TTC549 (cell line): ENCODE data around the gene HDDC2.
"Not testable (repeated sequence)": the region's sequence is repeated elsewhere in the genome, so short reads cannot be mapped to it uniquely, and the experiment has no call there.

Experiments used
- FAIRE-seq: peaks from 2 replicates; lab custom pipeline; 2012; peaks lifted over from hg19 to GRCh38; lab: Jason Lieb, UNC

The HDDC2 gene

GRCh38 chr6:125306756-125307149, 5.0 kb upstream of the HDDC2 start:
- no peak for FAIRE-seq

- FAIRE-seq = no peak
Observed at GRCh38 chr6:125304970-125305660, 3.3 kb upstream of the HDDC2 start.

GRCh38 chr6:125303512-125303854, 1.7 kb upstream of the HDDC2 start:
- no peak for FAIRE-seq

- no peak for FAIRE-seq
Observed at GRCh38 chr6:125302840-125303511, 1.2 kb upstream of the HDDC2 start.

GRCh38 chr6:125300992-125301434, 754 bp downstream of the HDDC2 start:
- no peak for FAIRE-seq

- FAIRE-seq = no peak
Observed at GRCh38 chr6:125299257-125299656, 2.5 kb downstream of the HDDC2 start.

GRCh38 chr6:125296471-125296870, 5.3 kb downstream of the HDDC2 start:
- no peak for FAIRE-seq

GRCh38 chr6:125294925-125295324, 6.8 kb downstream of the HDDC2 start:
- no peak for FAIRE-seq

- no peak for FAIRE-seq
Observed at GRCh38 chr6:125294036-125294435, 7.7 kb downstream of the HDDC2 start.

- FAIRE-seq = no peak
Observed at GRCh38 chr6:125293587-125293986, 8.2 kb downstream of the HDDC2 start.

- FAIRE-seq = no peak
Observed at GRCh38 chr6:125287718-125288117, 14.0 kb downstream of the HDDC2 start.

- no peak for FAIRE-seq
Observed at GRCh38 chr6:125285936-125286335, 15.8 kb downstream of the HDDC2 start.

GRCh38 chr6:125285353-125285752, 16.4 kb downstream of the HDDC2 start:
- FAIRE-seq = no peak

- not testable (repeated sequence) for FAIRE-seq
Observed at GRCh38 chr6:125282470-125282869, 19.3 kb downstream of the HDDC2 start.

GRCh38 chr6:125280370-125281035, 21.3 kb downstream of the HDDC2 start:
- not testable (repeated sequence) for FAIRE-seq

- FAIRE-seq = no peak
Observed at GRCh38 chr6:125279961-125280360, 21.8 kb downstream of the HDDC2 start.

- no peak for FAIRE-seq
Observed at GRCh38 chr6:125277838-125278237, 23.9 kb downstream of the HDDC2 start.

- FAIRE-seq = no peak
Observed at GRCh38 chr6:125275779-125276178, 26.0 kb downstream of the HDDC2 start.

- FAIRE-seq = no peak
Observed at GRCh38 chr6:125274935-125275334, 26.8 kb downstream of the HDDC2 start.

GRCh38 chr6:125273965-125274364, 27.8 kb downstream of the HDDC2 start:
- FAIRE-seq = no peak

GRCh38 chr6:125273251-125273650, 28.5 kb downstream of the HDDC2 start:
- no peak for FAIRE-seq

- no peak for FAIRE-seq
Observed at GRCh38 chr6:125271486-125272159, 30.1 kb downstream of the HDDC2 start.

- no peak for FAIRE-seq
Observed at GRCh38 chr6:125270380-125270779, 31.4 kb downstream of the HDDC2 start.
